Fibroblast of villous mesenchyme (primary cell): Measurements from ENCODE around the gene DCAF6. TPM values are rescaled to one million over a fixed set of nuclear protein-coding genes. Genes with fewer than 3 reads are reported as not detected.

Experiments
- DNase-seq: peaks from one replicate; pipeline ENCODE4 v3.0.0-alpha.2; 2010; ENCODE audit warnings: low read depth
- H3K4me3 ChIP-seq: 2 replicates; pipeline ENCODE4 v1.5.1; 2011; ENCODE audit warnings: low read depth, mild to moderate bottlenecking, low read length
- CTCF ChIP-seq: IDR thresholded peaks from 2 replicates; pipeline ENCODE4 v1.5.1; 2012; ENCODE audit warnings: low read depth, mild to moderate bottlenecking, low read length; ENCODE audit not compliant: insufficient read depth
- total RNA-seq: library from RNA; depleted of rRNA; stranded (reverse); fragments of >200 nt; gene quantifications from 2 replicates; pipeline ENCODE4 v1.2.3, GENCODE V29; 2012

The DCAF6 gene
- total RNA-seq, 1 donor: 73.4 TPM

GRCh38 chr1:167913895-167914496, 22.5 kb upstream of the DCAF6 start, which contains the start of gene ADCY10:
Gene ADCY10 (minus strand): TSS chr1:167914134. CDS start chr1:167905140, 8,994 bp downstream.
- TF ChIP-seq CTCF: no peak
- H3K4me3 ChIP-seq: no peak within 1 kb of the TSS
- no peak for DNase-seq

GRCh38 chr1:167915569-167915968, 20.9 kb upstream of the DCAF6 start:
- no peak for TF ChIP-seq CTCF
- no peak overlapping the region for H3K4me3 ChIP-seq
- DNase-seq: no peak

GRCh38 chr1:167916766-167917511, 19.5 kb upstream of the DCAF6 start:
- no peak for TF ChIP-seq CTCF
- H3K4me3 ChIP-seq: no peak overlapping the region
- no peak for DNase-seq

GRCh38 chr1:167922023-167922422, 14.5 kb upstream of the DCAF6 start:
- no peak overlapping the region for H3K4me3 ChIP-seq
- no peak for TF ChIP-seq CTCF
- peak; percentile 55 for DNase-seq

GRCh38 chr1:167922611-167923074, 13.8 kb upstream of the DCAF6 start:
- no peak for DNase-seq
- TF ChIP-seq CTCF: no peak

GRCh38 chr1:167923324-167924056, 13.0 kb upstream of the DCAF6 start:
- DNase-seq: no peak
- no peak for TF ChIP-seq CTCF
- H3K4me3 ChIP-seq: no peak overlapping the region

More at GRCh38 chr1:167922611-167923074, 13.8 kb upstream of the DCAF6 start:
- no peak overlapping the region for H3K4me3 ChIP-seq
